B cell (primary cell): Measurements from ENCODE around the gene TRNP1. TPM values are rescaled to one million over a fixed set of nuclear protein-coding genes. Genes with fewer than 3 reads are reported as not detected.

ENCODE experiments used
- ATAC-seq: fragments of 200-7000 bp; cut with Tn5 transposase; one replicate; pipeline ENCODE4 v1.10.0; 2021; ENCODE audit warnings: low read depth, mild to moderate bottlenecking, moderate number of reproducible peaks, moderate library complexity
- CTCF ChIA-PET: fragments of 350-600 bp; sonication (Branson Sonifier 250); formaldehyde crosslinking; loops from one replicate; lab custom pipeline; 2021; ENCODE audit warnings: antibody characterized with exemption, inconsistent platforms; lab: Charles Lee
- POLR2A ChIA-PET: fragments of 350-600 bp; sonication (Branson Sonifier 250); formaldehyde crosslinking; loops from one replicate; lab custom pipeline; 2021; ENCODE audit warnings: antibody characterized with exemption; lab: Charles Lee
- DNase-seq: peaks from one replicate; pipeline ENCODE4 v3.0.0; 2013
- H2AFZ ChIP-seq: 2 replicates; pipeline ENCODE4 v1.6.1; 2012; ENCODE audit warnings: mild to moderate bottlenecking, low read depth, low read length; ENCODE audit not compliant: insufficient read depth, poor library complexity, severe bottlenecking
- H3K27ac ChIP-seq, 2 donors: 1 replicate in 1 of 2; 2 replicates in 1 of 2; pipeline ENCODE4 v1.5.1; 2012 to 2013; ENCODE audit warnings: low read length in 2 of 2, mild to moderate bottlenecking in 2 of 2, moderate library complexity in 1 of 2
- H3K27me3 ChIP-seq, 4 experiments: fragments of 200-600 bp in 1 of 4; sonication (generic) in 1 of 4; replicated peaks in 1 of 4; 1 replicate in 2 of 4; 2 replicates in 2 of 4; pipeline versions ENCODE4 v1.6.1 to v1.7.0; 2013 to 2016; ENCODE audit warnings: low read length in 3 of 4, mild to moderate bottlenecking in 2 of 4, mixed read lengths in 1 of 4, moderate library complexity in 1 of 4; ENCODE audit not compliant: insufficient read depth in 4 of 4, control insufficient read depth in 3 of 4; ENCODE audit errors: control extremely low read depth in 1 of 4
- H3K36me3 ChIP-seq, 2 experiments: replicated peaks in 1 of 2; 1 replicate in 1 of 2; 2 replicates in 1 of 2; pipeline versions ENCODE4 v1.6.1 to v1.7.1; 2013; ENCODE audit warnings: low read length in 1 of 2; ENCODE audit not compliant: insufficient read depth in 2 of 2, control insufficient read depth in 1 of 2; ENCODE audit errors: control extremely low read depth in 1 of 2, extremely low read depth in 1 of 2
- H3K4me1 ChIP-seq, 2 donors: fragments of 200-600 bp in 1 of 2; sonication (generic) in 1 of 2; 1 replicate in 1 of 2; 2 replicates in 1 of 2; pipeline versions ENCODE4 v1.5.1 to v1.6.1; 2013 to 2017; ENCODE audit warnings: low read length in 2 of 2; ENCODE audit not compliant: control insufficient read depth in 2 of 2, insufficient read depth in 2 of 2
- H3K4me2 ChIP-seq: replicated peaks from 2 replicates; pipeline ENCODE3; 2012; ENCODE audit warnings: mild to moderate bottlenecking, low read depth, low read length; ENCODE audit not compliant: poor library complexity, severe bottlenecking
- H3K4me3 ChIP-seq, 5 experiments: fragments of 200-600 bp in 1 of 5; sonication (generic) in 1 of 5; 1 replicate in 3 of 5; 2 replicates in 2 of 5; pipeline versions ENCODE4 v1.5.1 to v1.7.0; 2011 to 2016; ENCODE audit warnings: low read length in 4 of 5, mild to moderate bottlenecking in 4 of 5, low read depth in 2 of 5, control low read depth in 1 of 5, moderate library complexity in 1 of 5; ENCODE audit not compliant: insufficient read depth in 1 of 5; ENCODE audit errors: control extremely low read depth in 1 of 5, extremely low read depth in 1 of 5
- H3K79me2 ChIP-seq: fragments of 200-600 bp; sonication (generic); one replicate; pipeline ENCODE4 v1.6.0; 2016; ENCODE audit warnings: low read length; ENCODE audit not compliant: control insufficient read depth, insufficient read depth
- H3K9ac ChIP-seq: fragments of 200-600 bp; sonication (generic); 2 replicates; pipeline ENCODE4 v1.6.1; 2017; ENCODE audit warnings: mild to moderate bottlenecking, low read length, moderate library complexity
- H3K9me3 ChIP-seq, 3 donors: one replicate each; pipeline versions ENCODE4 v1.6.1 to v1.7.1; 2013; ENCODE audit warnings: low read length in 2 of 3; ENCODE audit not compliant: control insufficient read depth in 2 of 3, insufficient read depth in 1 of 3; ENCODE audit errors: control extremely low read depth in 1 of 3
- H4K20me1 ChIP-seq: 2 replicates; pipeline ENCODE4 v1.6.0; 2012; ENCODE audit warnings: mild to moderate bottlenecking, low read length; ENCODE audit not compliant: insufficient read depth, control insufficient read depth, poor library complexity, severe bottlenecking
- H3K27ac Mint-ChIP-seq: one replicate; pipeline ENCODE4 v1.8.0; 2021; ENCODE audit warnings: mixed read lengths
- H3K27me3 Mint-ChIP-seq: one replicate; pipeline ENCODE4 v1.8.0; 2021; ENCODE audit warnings: mixed read lengths
- H3K4me1 Mint-ChIP-seq: one replicate; pipeline ENCODE4 v1.8.0; 2021; ENCODE audit warnings: mixed read lengths
- H3K4me3 Mint-ChIP-seq: one replicate; pipeline ENCODE4 v1.8.0; 2021; ENCODE audit warnings: mixed read lengths
- H3K9me3 Mint-ChIP-seq: one replicate; pipeline ENCODE4 v1.8.0; 2022; ENCODE audit warnings: mixed read lengths; ENCODE audit not compliant: insufficient read depth
- EZH2 ChIP-seq: IDR thresholded peaks from 2 replicates; pipeline ENCODE4 v1.6.1; 2012; ENCODE audit warnings: borderline replicate concordance, low read depth, mild to moderate bottlenecking, moderate library complexity, low read length; ENCODE audit not compliant: insufficient read depth, poor library complexity, severe bottlenecking
- WGBS: methylation state at CpG from one replicate; pipeline ENCODE4 v1.1.5; 2013; ENCODE audit warnings: missing lambda C conversion rate; ENCODE audit not compliant: insufficient coverage; 5-methylcytosine and 5-hydroxymethylcytosine counted together
- intact Hi-C: fragments of 100-400 bp; cut with micrococcal nuclease; formaldehyde crosslinking; loops from one replicate; pipeline ENCODE4 v1.10.0; 2022
- polyA plus RNA-seq: library from polyadenylated mRNA; depleted of rRNA; stranded (reverse); fragments of >200 nt; gene quantifications from 2 replicates; pipeline ENCODE4 v1.2.3, GENCODE V29; 2012
- total RNA-seq, 2 donors: library from RNA; stranded (reverse); fragments of 120-200 nt in 1 of 2; gene quantifications; 1 replicate in 1 of 2; 2 replicates in 1 of 2; pipeline versions ENCODE4 v1.2.3 to v1.2.4, GENCODE V29; 2013 to 2022
- TF ChIP-seq, protein P1 (sequence below): fragments of 200-600 bp; IDR thresholded peaks from one replicate; pipeline ENCODE4 v1.8.0; 2022; ENCODE audit warnings: antibody characterized with exemption, mild to moderate bottlenecking

TRNP1 gene
- total and polyA plus RNA-seq, 2 donors (not counting 1 experiment from before 2014, with no cell fraction given) = 0.54 to 2.3 TPM

DNA sequence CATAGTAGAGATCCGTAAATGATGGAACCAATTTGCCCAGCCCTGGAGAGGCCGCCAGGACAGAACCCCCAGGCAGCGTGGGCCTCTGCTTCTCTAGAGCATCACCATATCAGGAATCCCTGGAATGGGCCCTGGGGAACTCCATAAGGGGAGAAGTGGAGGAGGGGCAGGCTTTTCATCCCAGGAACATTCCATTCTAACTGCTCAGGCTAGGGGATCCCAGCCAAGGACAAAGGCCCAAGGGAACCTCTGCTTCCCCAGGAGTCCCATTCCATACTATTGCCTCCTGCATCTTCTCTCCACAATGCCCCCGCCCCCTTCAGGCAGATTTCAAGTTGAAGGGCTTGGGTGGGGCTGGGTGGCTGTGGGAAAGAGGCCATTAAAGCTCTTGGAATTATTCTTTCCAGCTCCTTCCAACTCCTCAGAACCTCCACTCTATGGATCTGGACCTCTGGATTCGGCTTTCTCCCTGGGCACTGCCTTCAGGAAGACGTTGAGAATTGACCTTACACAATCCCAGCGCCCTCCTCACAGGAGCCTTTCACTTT is 6.0 kb downstream of the TRNP1 start:
- H3K27me3 Mint-ChIP-seq = peaks cover 22% of the 10 kb centered on the region
- H3K4me3 Mint-ChIP-seq = no peak overlapping the region
- H3K9me3 Mint-ChIP-seq = no peaks in the 10 kb centered on the region
- Histone ChIP-seq H3K4me2 (no peak overlapping the region), H3K36me3 (no peaks in the 10 kb centered on the region), H3K79me2 (no peaks in the 10 kb centered on the region), H3K4me1 (peaks cover 25 to 38% of the 10 kb centered on the region in 2 donors), H3K9ac (no peak overlapping the region), H3K27me3 (peaks cover 0 to 28% (median 20%) of the 10 kb centered on the region in 4 experiments), H3K27ac (no peak overlapping the region), H3K4me3 (no peak overlapping the region), H2AFZ (no peak overlapping the region), H3K9me3 (peaks cover 0 to 4% (median 0%) of the 10 kb centered on the region in 3 donors), H4K20me1 (no peaks in the 10 kb centered on the region)
- ChIA-PET CTCF (interaction anchor here (7.4 kb wide), 1 partner anchor 46 kb away, joined by 83 read pairs; no protein-coding TSS in a partner anchor), POLR2A (no interaction called here)
- intact Hi-C loops = no loop called here
- ATAC-seq (no peak), DNase-seq (no peak)
- no peak for TF ChIP-seq EZH2
- TF ChIP-seq, protein P1, sequence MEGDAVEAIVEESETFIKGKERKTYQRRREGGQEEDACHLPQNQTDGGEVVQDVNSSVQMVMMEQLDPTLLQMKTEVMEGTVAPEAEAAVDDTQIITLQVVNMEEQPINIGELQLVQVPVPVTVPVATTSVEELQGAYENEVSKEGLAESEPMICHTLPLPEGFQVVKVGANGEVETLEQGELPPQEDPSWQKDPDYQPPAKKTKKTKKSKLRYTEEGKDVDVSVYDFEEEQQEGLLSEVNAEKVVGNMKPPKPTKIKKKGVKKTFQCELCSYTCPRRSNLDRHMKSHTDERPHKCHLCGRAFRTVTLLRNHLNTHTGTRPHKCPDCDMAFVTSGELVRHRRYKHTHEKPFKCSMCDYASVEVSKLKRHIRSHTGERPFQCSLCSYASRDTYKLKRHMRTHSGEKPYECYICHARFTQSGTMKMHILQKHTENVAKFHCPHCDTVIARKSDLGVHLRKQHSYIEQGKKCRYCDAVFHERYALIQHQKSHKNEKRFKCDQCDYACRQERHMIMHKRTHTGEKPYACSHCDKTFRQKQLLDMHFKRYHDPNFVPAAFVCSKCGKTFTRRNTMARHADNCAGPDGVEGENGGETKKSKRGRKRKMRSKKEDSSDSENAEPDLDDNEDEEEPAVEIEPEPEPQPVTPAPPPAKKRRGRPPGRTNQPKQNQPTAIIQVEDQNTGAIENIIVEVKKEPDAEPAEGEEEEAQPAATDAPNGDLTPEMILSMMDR = no peak
- H3K27ac Mint-ChIP-seq = no peak overlapping the region
- WGBS = 100% methylated on average over 2 of the region's 7 CpGs
- H3K4me1 Mint-ChIP-seq = peaks cover 29% of the 10 kb centered on the region

DNA sequence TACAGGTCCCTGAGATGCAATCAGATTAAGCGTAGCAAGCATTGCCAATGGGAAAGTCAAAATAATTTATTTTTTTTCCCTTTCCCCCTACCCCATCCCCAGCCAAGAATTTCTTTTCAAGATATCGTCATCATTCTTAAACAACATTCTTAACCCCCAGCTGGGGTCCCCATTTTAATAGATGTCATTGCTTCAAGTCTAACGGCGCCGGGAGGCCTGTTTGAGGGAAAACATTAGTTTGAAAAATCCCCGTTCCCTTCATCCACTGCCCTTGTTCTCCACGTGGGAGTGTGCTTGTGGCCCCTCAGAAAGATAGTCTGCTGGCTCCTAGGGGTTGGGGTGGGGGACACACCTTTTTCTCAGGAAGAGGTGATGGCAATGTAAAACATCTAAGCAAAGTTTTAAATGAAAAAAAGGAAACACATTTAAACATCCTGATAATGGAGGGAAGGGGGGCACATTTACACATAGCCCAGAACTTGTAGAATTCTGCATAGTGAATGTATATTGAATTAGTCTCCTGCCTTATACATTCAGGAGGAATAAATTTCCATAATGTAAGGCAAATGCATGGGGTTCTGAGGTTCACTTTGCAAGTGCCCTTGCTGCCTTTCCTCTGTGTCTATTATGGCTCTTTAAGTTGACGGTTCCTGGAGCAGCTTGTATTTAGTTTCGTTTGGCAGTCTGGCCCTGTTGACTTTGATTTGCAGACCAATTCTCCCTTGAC is 6.8 kb downstream of the TRNP1 start:
- no peak overlapping the region for H3K9ac ChIP-seq
- peak overlapping the region; percentile 10 for H3K27ac Mint-ChIP-seq
- intact Hi-C loops = no loop called here
- H3K79me2 ChIP-seq = no peaks in the 10 kb centered on the region
- 55% methylated on average over 2 of the region's 9 CpGs for WGBS
- peaks cover 18% of the 10 kb centered on the region for H3K27me3 Mint-ChIP-seq
- no peak overlapping the region for H2AFZ ChIP-seq
- H3K4me3 Mint-ChIP-seq = peak overlapping the region; percentile 16
- H3K9me3 Mint-ChIP-seq = no peaks in the 10 kb centered on the region
- DNase-seq (no peak), ATAC-seq (no peak)
- no peak overlapping the region for H3K27ac ChIP-seq
- ChIA-PET CTCF (interaction anchor here (0.7 to 7.4 kb wide), 3 partner anchors 10 to 111 kb away, joined by 3 to 83 read pairs (median 3); no protein-coding TSS in a partner anchor), POLR2A (no interaction called here)
- no peaks in the 10 kb centered on the region for H4K20me1 ChIP-seq
- TF ChIP-seq EZH2 = no peak
- TF ChIP-seq, protein P1 = no peak
- H3K36me3 ChIP-seq = no peaks in the 10 kb centered on the region
- peaks cover 26% of the 10 kb centered on the region for H3K4me1 Mint-ChIP-seq
- H3K27me3 ChIP-seq = peaks cover 0 to 21% (median 13%) of the 10 kb centered on the region in 4 experiments
- no peak overlapping the region for H3K4me2 ChIP-seq
- H3K4me3 ChIP-seq = no peak overlapping the region
- H3K4me1 ChIP-seq = peaks cover 21 to 34% of the 10 kb centered on the region in 2 donors
- no peaks in the 10 kb centered on the region for H3K9me3 ChIP-seq
